Stimulated activated CD8-positive, alpha-beta memory T cell treated with anti-CD3 and anti-CD28 coated beads, Interleukin-15, amount 100 ng/mL, for 48 hours (primary cell): ENCODE data around the gene FEZ2.

Experiments used
- DNase-seq, 2 donors: peaks; one replicate each; pipeline ENCODE4 v3.0.0-alpha.2; 2020; ENCODE audit warnings: low read depth in 2 of 2

FEZ2 gene

GRCh38 chr2:36561237-36561944 lies 36.6 kb downstream of the FEZ2 start:
- DNase-seq, result no peak

- DNase-seq, result no peak
These were observed 37.2 kb downstream of the FEZ2 start for GRCh38 chr2:36560726-36561125.

DNA sequence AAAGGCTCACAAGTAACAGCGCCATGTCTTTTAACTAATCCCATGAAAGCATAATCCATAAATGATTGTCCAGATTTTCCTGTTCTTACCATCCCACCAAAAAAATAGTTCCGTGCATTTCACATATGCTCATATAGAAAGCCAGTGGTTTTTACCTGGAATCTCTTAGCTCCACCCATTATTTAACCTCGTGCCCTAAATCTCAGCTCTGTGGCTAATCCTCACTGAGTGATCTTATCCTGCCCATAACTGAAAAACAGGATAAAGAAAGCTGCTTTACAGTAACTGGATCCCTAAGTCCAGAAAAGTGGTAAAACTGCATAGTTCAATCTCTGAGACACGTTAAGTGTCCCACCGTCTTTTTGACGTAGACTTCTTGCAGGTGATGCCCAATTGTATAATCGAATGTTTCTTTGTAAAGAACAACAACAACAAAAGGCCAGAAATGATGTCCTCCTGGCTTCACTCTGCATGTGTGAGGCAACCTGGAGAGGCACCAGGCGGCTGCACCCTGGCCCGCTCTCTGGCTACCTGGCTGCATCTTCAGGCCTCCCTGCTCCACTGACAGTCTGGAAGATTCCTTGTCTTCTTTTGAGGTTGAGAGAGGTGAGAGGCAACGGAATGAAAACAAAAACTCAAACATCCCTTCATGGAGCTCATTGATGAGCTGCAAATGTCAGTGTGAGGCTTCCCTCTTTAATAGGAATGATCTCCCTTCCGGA lies 38.6 kb downstream of the FEZ2 start:
- DNase-seq, result no peak

- no peak for DNase-seq
These were observed 41.1 kb downstream of the FEZ2 start for GRCh38 chr2:36556842-36557241.

- DNase-seq, result no peak
These were observed 42.2 kb downstream of the FEZ2 start for GRCh38 chr2:36555789-36556188.

DNA sequence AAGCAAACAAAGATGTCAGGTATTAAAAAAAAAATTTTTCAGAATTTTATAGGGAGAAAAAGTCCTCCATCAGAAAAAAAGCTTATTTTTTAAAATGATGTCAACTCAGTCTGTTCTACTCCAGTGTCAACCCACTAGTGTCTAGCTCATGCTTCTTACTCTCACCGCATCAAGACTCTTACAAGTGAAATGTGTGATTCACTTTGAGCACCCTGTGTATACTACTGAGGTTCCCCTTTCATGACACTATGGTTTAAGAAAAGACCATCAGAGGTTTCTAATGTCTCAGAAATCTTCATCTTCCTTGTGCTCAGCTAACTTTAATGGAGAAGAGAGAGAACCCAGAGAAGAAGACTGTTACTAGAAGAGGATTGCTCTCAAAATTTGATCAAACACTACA lies 43.4 kb downstream of the FEZ2 start:
- DNase-seq, result no peak

DNA sequence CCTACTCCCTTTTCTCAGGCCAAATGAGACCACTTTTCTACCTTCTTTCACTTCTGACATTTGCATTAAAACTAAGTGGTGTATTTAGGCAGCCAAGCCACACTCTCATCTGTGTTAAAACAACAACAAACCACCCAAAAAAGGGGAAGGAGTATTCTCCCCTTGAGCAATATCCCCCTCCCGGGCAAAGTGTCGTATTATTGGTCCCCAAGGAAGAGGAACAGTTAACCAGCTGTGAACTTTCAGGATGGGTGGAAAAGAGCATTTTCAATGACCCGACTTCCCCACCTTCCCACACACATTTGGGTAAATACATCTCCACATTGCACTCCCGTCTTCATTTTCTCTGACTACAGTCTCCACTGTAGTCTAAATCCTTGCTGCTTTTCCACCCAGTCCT lies 44.3 kb downstream of the FEZ2 start:
- no peak for DNase-seq

- DNase-seq, result no peak
These were observed 48.0 kb downstream of the FEZ2 start for GRCh38 chr2:36550006-36550405.

GRCh38 chr2:36549165-36549574 lies 48.8 kb downstream of the FEZ2 start:
- DNase-seq, result no peak

DNA sequence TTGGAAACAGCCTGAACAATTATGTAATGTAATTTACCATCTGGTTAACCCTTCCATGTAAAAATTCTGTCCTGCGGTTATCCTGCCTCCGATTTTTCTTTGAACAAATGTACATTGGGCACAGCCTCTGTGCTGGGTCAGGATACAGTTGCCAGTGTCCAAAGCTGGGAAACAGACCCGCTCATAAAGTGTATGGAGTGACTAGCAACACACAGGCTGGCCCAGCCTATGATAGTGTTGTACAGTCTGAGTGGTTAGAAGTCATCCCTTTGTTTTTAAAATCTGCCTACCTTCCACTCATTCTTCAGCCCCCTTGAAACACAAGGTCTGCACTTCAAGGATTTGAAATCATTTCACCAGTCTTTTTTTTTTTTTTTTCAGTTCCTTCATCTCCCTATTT lies 50.1 kb downstream of the FEZ2 start:
- no peak for DNase-seq

GRCh38 chr2:36545871-36546416 lies 52.0 kb downstream of the FEZ2 start:
- no peak for DNase-seq

DNA sequence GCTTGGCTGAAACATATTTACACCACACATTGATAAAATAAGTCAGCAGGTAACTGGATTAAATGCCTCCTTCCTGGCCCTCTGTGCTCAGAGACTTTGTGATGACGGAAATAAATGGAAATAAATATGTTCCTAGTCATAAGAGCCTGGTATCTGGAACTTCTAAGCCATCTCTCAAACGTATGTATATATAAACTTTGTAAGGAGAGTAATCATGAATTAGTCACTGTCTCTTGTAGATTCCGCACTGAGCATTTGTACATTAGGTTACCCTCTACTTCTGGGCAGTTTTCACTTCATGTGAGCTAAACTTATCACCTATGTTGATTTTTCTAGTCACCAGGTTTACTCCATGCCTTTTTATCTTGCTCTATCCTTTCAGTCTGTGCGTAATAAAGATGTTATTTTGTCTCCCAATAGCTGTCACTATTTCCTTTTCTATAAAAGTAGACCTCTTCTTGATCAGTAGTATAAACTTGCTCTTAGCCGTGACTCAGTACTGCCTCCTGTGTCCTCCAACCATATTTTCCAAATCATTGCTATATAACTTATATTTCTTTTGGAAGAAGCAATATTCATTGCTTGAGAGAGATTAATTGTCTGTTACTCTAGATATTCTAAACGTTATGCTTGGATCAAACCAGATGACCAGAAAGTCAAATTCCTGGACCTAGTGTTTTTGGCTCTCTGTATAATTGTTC lies 53.2 kb downstream of the FEZ2 start:
- no peak for DNase-seq

- DNase-seq, result no peak
These were observed 55.9 kb downstream of the FEZ2 start for GRCh38 chr2:36541891-36542595.

DNA sequence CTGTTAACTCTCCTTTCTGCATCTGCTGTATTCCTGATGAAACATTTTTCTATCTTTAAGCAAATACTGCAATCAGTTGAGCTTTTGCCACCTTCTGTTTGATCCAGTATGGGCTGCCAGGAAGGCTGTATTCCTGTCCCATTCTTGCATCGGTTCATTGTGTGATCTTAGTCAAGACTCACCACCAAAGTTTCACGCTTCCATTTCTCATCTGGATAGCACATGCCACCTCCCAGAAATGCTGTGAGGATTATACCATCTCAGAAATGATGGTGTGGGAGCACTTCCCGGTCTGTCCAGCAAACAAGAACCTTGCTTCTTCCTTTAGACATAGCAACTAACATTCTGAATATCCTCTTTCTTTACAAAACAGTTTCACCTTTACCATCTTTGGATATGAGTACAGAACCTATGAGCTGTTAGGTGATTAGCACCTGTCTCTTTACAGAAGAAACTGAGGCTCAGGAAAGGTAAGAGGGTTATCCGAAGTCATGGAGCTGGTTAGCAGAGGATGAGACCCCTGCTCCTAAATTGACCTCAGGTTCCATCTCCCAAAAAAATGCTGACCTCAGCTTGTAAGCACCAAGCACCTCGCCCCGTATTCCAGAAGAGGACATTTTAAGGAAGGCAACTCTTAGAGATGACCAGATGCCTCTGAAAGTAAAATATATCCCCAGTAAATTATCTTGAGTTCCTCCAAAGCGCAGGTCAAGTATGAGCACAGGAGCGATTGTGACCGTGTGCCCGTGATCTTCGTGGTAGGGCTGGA lies 56.8 kb downstream of the FEZ2 start:
- no peak for DNase-seq

- no peak for DNase-seq
These were observed 58.3 kb downstream of the FEZ2 start for GRCh38 chr2:36539631-36540030.

DNA sequence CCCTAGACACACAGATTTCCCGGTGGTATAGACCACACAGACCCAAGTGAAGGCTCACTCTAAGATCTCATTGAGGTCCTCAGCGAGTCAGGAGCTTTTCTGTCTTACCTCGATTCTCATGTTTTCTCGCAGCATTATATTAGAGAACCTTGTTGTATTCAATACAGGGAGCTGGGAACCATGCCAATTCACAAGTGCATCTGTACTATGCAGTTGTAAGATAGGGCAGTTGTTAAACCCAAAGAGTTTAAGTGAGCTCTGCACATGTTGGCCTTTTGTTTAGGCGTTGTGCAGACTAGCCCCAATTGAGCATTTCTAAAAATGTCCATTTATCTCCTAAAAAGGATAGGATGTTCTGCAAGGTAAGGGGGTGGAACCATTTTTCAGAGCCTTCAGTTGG lies 59.6 kb downstream of the FEZ2 start:
- DNase-seq, result no peak

GRCh38 chr2:36536776-36537175 lies 61.2 kb downstream of the FEZ2 start:
- DNase-seq, result no peak

GRCh38 chr2:36535099-36535498 lies 62.9 kb downstream of the FEZ2 start:
- DNase-seq, result no peak

- no peak for DNase-seq
These were observed 63.6 kb downstream of the FEZ2 start for GRCh38 chr2:36534275-36534799.

- no peak for DNase-seq
These were observed 67.0 kb downstream of the FEZ2 start for GRCh38 chr2:36530983-36531354.
